AG08396 (cell line): ENCODE data around the gene RABL2B.

Experiments
- DNase-seq: peaks from one replicate; pipeline ENCODE4 v3.0.0; 2012; ENCODE audit warnings: low spot score, mixed read lengths

The RABL2B gene

DNA sequence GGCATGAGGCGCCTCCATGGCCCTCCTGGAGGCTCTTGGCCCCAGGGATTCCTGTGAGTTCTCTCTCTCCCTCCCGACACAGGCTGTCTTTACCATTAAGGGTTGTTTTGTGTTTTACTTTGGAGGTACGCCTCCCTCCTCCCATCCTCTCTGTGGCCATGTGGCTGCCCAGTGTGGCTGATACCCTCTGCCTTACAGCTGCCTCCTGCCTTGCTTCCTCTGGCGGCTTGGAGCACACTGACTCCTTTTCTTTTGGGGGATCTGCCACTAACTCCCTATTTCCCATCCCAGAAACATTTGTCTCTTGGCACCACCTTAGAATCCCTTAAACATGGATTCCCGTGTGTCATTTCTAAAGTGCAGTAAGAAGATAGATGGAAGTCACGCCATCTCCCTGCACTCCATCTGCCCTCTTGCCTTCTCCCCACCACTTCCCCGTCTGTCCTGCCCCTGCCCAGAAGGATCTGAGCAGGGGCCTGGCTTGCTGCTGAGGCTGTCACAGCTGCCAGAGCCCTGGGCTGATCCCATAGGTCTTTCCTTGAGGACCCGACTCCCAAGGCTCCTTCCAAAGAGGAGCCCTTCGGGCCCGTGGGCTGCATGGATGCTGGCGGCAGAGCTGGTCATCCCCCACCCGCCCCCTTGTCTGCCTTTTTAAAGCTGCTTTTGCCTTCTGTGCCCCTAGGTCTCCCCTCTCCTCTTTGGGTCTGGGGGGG is 60.6 kb downstream of the RABL2B start:
- no peak for DNase-seq

DNA sequence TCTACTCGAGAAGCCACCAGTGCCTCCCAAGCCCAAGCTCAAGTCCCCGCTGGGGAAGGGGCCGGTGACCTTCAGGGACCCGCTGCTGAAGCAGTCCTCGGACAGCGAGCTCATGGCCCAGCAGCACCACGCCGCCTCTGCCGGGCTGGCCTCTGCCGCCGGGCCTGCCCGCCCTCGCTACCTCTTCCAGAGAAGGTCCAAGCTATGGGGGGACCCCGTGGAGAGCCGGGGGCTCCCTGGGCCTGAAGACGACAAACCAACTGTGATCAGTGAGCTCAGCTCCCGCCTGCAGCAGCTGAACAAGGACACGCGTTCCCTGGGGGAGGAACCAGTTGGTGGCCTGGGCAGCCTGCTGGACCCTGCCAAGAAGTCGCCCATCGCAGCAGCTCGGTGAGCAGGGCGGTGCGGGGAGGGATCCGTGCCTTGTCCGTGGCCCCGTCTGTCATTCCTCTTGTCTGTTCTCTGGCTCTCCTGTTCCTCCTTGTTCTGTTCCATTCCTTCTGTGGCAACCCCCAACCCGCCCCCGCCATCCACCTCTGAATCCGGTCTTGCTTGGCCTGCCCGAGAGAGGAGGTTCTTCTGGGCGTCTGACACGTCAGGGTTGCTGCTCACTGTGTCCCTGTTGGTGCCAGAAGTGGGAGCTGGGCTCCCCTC is 61.3 kb downstream of the RABL2B start:
- no peak for DNase-seq

DNA sequence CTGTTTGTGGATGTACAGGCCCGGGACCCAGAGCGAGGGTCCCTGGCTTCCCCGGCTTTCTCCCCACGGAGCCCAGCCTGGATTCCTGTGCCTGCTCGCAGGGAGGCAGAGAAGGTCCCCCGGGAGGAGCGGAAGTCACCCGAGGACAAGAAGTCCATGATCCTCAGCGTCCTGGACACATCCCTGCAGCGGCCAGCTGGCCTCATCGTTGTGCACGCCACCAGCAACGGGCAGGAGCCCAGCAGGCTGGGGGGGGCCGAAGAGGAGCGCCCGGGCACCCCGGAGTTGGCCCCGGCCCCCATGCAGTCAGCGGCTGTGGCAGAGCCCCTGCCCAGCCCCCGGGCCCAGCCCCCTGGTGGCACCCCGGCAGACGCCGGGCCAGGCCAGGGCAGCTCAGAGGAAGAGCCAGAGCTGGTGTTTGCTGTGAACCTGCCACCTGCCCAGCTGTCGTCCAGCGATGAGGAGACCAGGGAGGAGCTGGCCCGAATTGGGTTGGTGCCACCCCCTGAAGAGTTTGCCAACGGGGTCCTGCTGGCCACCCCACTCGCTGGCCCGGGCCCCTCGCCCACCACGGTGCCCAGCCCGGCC is 62.1 kb downstream of the RABL2B start:
- DNase-seq = no peak

DNA sequence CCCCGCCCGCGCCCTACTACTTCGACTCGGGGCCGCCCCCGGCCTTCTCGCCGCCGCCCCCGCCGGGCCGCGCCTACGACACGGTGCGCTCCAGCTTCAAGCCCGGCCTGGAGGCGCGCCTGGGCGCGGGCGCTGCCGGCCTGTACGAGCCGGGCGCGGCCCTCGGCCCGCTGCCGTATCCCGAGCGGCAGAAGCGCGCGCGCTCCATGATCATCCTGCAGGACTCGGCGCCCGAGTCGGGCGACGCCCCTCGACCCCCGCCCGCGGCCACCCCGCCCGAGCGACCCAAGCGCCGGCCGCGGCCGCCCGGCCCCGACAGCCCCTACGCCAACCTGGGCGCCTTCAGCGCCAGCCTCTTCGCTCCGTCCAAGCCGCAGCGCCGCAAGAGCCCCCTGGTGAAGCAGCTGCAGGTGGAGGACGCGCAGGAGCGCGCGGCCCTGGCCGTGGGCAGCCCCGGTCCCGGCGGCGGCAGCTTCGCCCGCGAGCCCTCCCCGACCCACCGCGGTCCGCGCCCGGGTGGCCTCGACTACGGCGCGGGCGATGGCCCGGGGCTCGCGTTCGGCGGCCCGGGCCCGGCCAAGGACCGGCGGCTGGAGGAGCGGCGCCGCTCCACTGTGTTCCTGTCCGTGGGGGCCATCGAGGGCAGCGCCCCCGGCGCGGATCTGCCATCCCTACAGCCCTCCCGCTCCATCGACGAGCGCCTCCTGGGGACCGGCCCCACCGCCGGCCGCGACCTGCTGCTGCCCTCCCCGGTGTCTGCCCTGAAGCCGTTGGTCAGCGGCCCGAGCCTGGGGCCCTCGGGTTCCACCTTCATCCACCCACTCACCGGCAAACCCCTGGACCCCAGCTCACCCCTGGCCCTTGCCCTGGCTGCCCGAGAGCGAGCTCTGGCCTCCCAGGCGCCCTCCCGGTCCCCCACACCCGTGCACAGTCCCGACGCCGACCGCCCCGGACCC is 62.9 kb downstream of the RABL2B start:
- no peak for DNase-seq

DNA sequence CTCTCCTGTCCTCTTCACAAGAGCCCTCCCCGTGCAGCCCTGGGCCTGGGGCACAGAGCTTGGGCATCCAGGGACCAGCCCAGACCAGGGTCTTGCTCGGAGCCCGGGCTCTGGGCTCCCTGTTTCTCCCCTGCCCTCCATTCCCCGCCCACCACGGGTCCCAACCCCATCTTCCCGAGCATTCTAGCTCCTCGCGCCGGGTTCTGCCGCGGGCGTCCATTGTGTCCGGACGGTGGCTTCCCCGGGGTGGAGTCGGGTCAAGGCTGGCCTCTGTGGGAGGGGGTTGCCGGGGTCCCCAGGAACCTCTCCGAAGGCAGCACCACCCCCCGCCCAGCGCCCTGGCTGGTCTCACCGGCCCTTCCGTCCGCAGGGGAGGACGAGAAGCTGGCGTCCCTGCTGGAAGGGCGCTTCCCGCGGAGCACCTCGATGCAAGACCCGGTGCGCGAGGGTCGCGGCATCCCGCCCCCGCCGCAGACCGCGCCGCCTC is 63.6 kb downstream of the RABL2B start:
- DNase-seq = no peak

DNA sequence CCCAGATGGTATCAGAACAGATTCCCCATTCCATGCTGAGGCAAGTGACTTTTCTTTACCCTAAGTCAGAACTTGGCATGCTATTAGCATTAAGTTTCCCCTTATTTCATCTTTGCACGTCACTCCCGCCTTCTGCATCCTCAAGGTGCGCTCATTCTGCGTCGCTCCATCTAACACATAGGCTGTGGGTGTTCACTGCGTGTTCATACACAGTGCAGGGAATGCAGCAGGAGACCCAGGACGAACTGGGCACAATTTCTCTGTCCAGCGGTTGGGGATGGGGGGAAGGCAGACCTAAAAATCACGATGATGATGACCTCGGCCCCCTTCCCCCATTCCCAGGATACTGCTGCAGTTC is 65.1 kb downstream of the RABL2B start:
- no peak for DNase-seq

DNA sequence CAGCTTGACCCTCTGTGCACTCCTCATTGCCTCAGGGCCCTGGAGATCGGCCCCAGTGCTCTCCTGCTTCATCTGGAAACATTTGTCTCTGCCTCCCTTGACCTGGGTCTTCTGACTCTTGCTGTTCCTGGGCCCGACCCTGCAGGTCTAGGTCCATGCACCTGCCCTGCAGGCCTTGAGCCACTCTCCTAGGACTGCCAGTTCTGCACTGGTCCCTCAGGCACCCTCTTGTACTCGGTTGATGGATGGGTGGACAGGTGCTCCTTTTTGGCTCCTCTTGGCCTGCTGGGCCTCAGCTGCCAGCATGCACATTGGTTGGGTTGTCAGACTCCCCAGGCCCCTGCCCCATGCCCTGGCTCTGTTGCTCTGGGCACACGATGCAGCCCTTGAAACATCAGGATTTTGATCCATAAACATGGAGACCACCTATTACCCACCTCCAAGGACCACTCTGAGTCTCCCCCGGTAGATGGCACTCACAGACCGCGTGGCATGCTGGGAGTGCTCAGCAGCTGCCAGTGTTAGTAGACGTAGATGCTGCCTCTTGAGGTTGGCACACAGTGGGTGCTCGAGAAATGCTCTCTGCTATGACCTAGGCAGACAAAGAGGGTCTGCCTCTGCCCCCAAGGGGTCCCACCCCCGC is 65.6 kb downstream of the RABL2B start:
- DNase-seq = no peak
